ENCODE results near the gene ADCY3. TPM values are rescaled to one million over a fixed set of nuclear protein-coding genes. Genes with fewer than 3 reads are reported as not detected.

ADCY3 gene
- total RNA-seq, 2 donors from 2014 or later, result 40.7 to 59.3 TPM

- Mint-ChIP-seq H3K36me3 (ENCODE audit: low read depth) (peaks cover 8% of the 10 kb centered on the region), H3K27me3 (no peaks in the 10 kb centered on the region), H3K4me3 (no peak overlapping the region), H3K27ac (no peak overlapping the region), H3K4me1 (peaks cover 18% of the 10 kb centered on the region)
- no peak for ATAC-seq
- H3K9me3 ChIP-seq (ENCODE audit: control insufficient read depth, low read length, poor library complexity, severe bottlenecking), result no peaks in the 10 kb centered on the region
- DNase-seq, result no peak
Measured at GRCh38 chr2:24910245-24910644, 9.8 kb downstream of the ADCY3 start.

GRCh38 chr2:24909555-24910177, 10.4 kb downstream of the ADCY3 start:
- Mint-ChIP-seq H3K27me3 (no peaks in the 10 kb centered on the region), H3K4me3 (no peak overlapping the region), H3K4me1 (peaks cover 14% of the 10 kb centered on the region), H3K36me3 (ENCODE audit: low read depth) (peaks cover 10% of the 10 kb centered on the region), H3K27ac (no peak overlapping the region)
- no peak for DNase-seq
- ATAC-seq, result no peak
- H3K9me3 ChIP-seq (ENCODE audit: control insufficient read depth, low read length, poor library complexity, severe bottlenecking), result no peaks in the 10 kb centered on the region

GRCh38 chr2:24908461-24908901, 11.6 kb downstream of the ADCY3 start:
- no peak overlapping the region for H3K4me3 Mint-ChIP-seq
- DNase-seq, result no peak
- no peaks in the 10 kb centered on the region for H3K9me3 ChIP-seq (ENCODE audit: control insufficient read depth, low read length, poor library complexity, severe bottlenecking)
- H3K27ac Mint-ChIP-seq, result no peak overlapping the region
- H3K36me3 Mint-ChIP-seq (ENCODE audit: low read depth), result peaks cover 13% of the 10 kb centered on the region
- peaks cover 16% of the 10 kb centered on the region for H3K4me1 Mint-ChIP-seq
- no peak for ATAC-seq
- no peaks in the 10 kb centered on the region for H3K27me3 Mint-ChIP-seq

- no peak for DNase-seq
- Mint-ChIP-seq H3K4me3 (no peak overlapping the region), H3K27me3 (no peaks in the 10 kb centered on the region), H3K4me1 (peaks cover 20% of the 10 kb centered on the region), H3K27ac (peak overlapping the region; percentile 19), H3K36me3 (ENCODE audit: low read depth) (peaks cover 20% of the 10 kb centered on the region)
- ATAC-seq, result no peak
- H3K9me3 ChIP-seq (ENCODE audit: control insufficient read depth, low read length, poor library complexity, severe bottlenecking), result no peaks in the 10 kb centered on the region
Measured at GRCh38 chr2:24907116-24907515, 12.9 kb downstream of the ADCY3 start.

GRCh38 chr2:24906466-24906865, 13.6 kb downstream of the ADCY3 start:
- no peak overlapping the region for H3K4me3 Mint-ChIP-seq
- H3K27ac Mint-ChIP-seq, result no peak overlapping the region
- H3K9me3 ChIP-seq (ENCODE audit: control insufficient read depth, low read length, poor library complexity, severe bottlenecking), result no peaks in the 10 kb centered on the region
- peaks cover 17% of the 10 kb centered on the region for H3K4me1 Mint-ChIP-seq
- no peaks in the 10 kb centered on the region for H3K27me3 Mint-ChIP-seq
- peaks cover 18% of the 10 kb centered on the region for H3K36me3 Mint-ChIP-seq (ENCODE audit: low read depth)
- no peak for ATAC-seq
- DNase-seq, result no peak

- H3K27ac Mint-ChIP-seq, result no peak overlapping the region
- H3K27me3 Mint-ChIP-seq, result no peaks in the 10 kb centered on the region
- H3K4me3 Mint-ChIP-seq, result no peak overlapping the region
- DNase-seq (no peak), ATAC-seq (no peak)
- peaks cover 9% of the 10 kb centered on the region for H3K4me1 Mint-ChIP-seq
- H3K9me3 ChIP-seq (ENCODE audit: control insufficient read depth, low read length, poor library complexity, severe bottlenecking), result no peaks in the 10 kb centered on the region
- peaks cover 14% of the 10 kb centered on the region for H3K36me3 Mint-ChIP-seq (ENCODE audit: low read depth)
Measured at GRCh38 chr2:24903161-24904103, 16.6 kb downstream of the ADCY3 start.

GRCh38 chr2:24899361-24899910, 20.6 kb downstream of the ADCY3 start:
- no peak for DNase-seq
- H3K36me3 Mint-ChIP-seq (ENCODE audit: low read depth), result peaks cover 16% of the 10 kb centered on the region
- H3K4me3 Mint-ChIP-seq, result no peak overlapping the region
- H3K4me1 Mint-ChIP-seq, result peaks cover 7% of the 10 kb centered on the region
- no peak overlapping the region for H3K27ac Mint-ChIP-seq
- H3K9me3 ChIP-seq (ENCODE audit: control insufficient read depth, low read length, poor library complexity, severe bottlenecking), result peaks cover 4% of the 10 kb centered on the region
- H3K27me3 Mint-ChIP-seq, result no peaks in the 10 kb centered on the region
- ATAC-seq, result no peak

GRCh38 chr2:24898122-24899109, 21.6 kb downstream of the ADCY3 start:
- peaks cover 12% of the 10 kb centered on the region for H3K36me3 Mint-ChIP-seq (ENCODE audit: low read depth)
- no peak for DNase-seq
- H3K27me3 Mint-ChIP-seq, result no peaks in the 10 kb centered on the region
- H3K4me3 Mint-ChIP-seq, result no peak overlapping the region
- no peak for ATAC-seq
- peaks cover 5% of the 10 kb centered on the region for H3K4me1 Mint-ChIP-seq
- H3K9me3 ChIP-seq (ENCODE audit: control insufficient read depth, low read length, poor library complexity, severe bottlenecking), result peaks cover 4% of the 10 kb centered on the region
- no peak overlapping the region for H3K27ac Mint-ChIP-seq

- ATAC-seq (no peak), DNase-seq (no peak)
- peaks cover 4% of the 10 kb centered on the region for H3K9me3 ChIP-seq (ENCODE audit: control insufficient read depth, low read length, poor library complexity, severe bottlenecking)
- no peak overlapping the region for H3K4me3 Mint-ChIP-seq
- H3K27me3 Mint-ChIP-seq, result no peaks in the 10 kb centered on the region
- peaks cover 4% of the 10 kb centered on the region for H3K36me3 Mint-ChIP-seq (ENCODE audit: low read depth)
- H3K27ac Mint-ChIP-seq, result no peak overlapping the region
- peaks cover 3% of the 10 kb centered on the region for H3K4me1 Mint-ChIP-seq
Measured at GRCh38 chr2:24894750-24895149, 25.3 kb downstream of the ADCY3 start.

- peaks cover 4% of the 10 kb centered on the region for H3K9me3 ChIP-seq (ENCODE audit: control insufficient read depth, low read length, poor library complexity, severe bottlenecking)
- Mint-ChIP-seq H3K27me3 (no peaks in the 10 kb centered on the region), H3K4me3 (no peak overlapping the region), H3K4me1 (peaks cover 3% of the 10 kb centered on the region), H3K27ac (no peak overlapping the region), H3K36me3 (ENCODE audit: low read depth) (peaks cover 4% of the 10 kb centered on the region)
- no peak for DNase-seq
- no peak for ATAC-seq
Measured at GRCh38 chr2:24893934-24894333, 26.1 kb downstream of the ADCY3 start.

- ATAC-seq, result no peak
- no peaks in the 10 kb centered on the region for H3K27me3 Mint-ChIP-seq
Measured at GRCh38 chr2:24892928-24893327, 27.1 kb downstream of the ADCY3 start.

GRCh38 chr2:24891201-24891600, 28.8 kb downstream of the ADCY3 start:
- peaks cover 4% of the 10 kb centered on the region for H3K9me3 ChIP-seq (ENCODE audit: control insufficient read depth, low read length, poor library complexity, severe bottlenecking)
- Mint-ChIP-seq H3K27ac (no peak overlapping the region), H3K4me1 (peaks cover 13% of the 10 kb centered on the region), H3K36me3 (ENCODE audit: low read depth) (no peaks in the 10 kb centered on the region), H3K4me3 (no peak overlapping the region), H3K27me3 (no peaks in the 10 kb centered on the region)
- DNase-seq (no peak), ATAC-seq (no peak)

More at GRCh38 chr2:24892928-24893327, 27.1 kb downstream of the ADCY3 start:
- Mint-ChIP-seq H3K4me3 (no peak overlapping the region), H3K36me3 (ENCODE audit: low read depth) (peaks cover 4% of the 10 kb centered on the region), H3K27ac (no peak overlapping the region), H3K4me1 (peaks cover 7% of the 10 kb centered on the region)
- DNase-seq, result no peak
- peaks cover 4% of the 10 kb centered on the region for H3K9me3 ChIP-seq (ENCODE audit: control insufficient read depth, low read length, poor library complexity, severe bottlenecking)
